Ovary (tissue), 3 donors: ENCODE data around the gene RABGAP1L.

Experiments used
- POLR2A ChIP-seq: fragments of 450-650 bp; IDR thresholded peaks from one replicate; pipeline ENCODE4 v1.6.1; 2017; ENCODE audit warnings: antibody characterized with exemption, mild to moderate bottlenecking, moderate library complexity
- TF ChIP-seq, protein P1 (sequence below), 3 donors: fragments of 450-650 bp in 2 of 3; fragments of 200-600 bp in 1 of 3; IDR thresholded peaks; one replicate each; pipeline versions ENCODE4 v1.5.1 to v1.8.0; 2016 to 2022; ENCODE audit warnings: antibody characterized with exemption in 3 of 3, mild to moderate bottlenecking in 1 of 3
- donor health status: DM: no; HTN: no; CAD: no.

DNA sequence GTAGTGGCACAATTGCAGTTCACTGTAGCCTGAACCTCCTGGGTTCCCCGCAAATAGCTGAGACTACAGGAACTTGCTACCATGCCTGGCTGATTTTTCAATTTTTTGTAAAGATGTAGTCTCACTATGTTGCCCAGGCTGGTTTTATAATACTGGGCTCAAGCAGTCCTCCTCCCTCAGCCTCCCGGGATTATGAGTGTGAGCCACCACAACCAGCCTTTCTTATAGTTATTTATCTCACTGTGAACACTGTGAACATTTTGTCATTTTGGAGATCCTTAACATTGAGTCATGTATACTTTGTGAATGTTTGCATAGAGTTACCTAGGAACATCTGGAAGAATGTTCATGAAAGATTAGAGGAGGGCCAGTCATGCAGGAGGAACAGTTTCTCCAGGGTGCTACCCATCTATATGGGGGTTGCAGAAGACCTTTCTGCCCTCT lies 713.3 kb downstream of the RABGAP1L start:
- TF ChIP-seq POLR2A, result no peak
- TF ChIP-seq, protein P1, sequence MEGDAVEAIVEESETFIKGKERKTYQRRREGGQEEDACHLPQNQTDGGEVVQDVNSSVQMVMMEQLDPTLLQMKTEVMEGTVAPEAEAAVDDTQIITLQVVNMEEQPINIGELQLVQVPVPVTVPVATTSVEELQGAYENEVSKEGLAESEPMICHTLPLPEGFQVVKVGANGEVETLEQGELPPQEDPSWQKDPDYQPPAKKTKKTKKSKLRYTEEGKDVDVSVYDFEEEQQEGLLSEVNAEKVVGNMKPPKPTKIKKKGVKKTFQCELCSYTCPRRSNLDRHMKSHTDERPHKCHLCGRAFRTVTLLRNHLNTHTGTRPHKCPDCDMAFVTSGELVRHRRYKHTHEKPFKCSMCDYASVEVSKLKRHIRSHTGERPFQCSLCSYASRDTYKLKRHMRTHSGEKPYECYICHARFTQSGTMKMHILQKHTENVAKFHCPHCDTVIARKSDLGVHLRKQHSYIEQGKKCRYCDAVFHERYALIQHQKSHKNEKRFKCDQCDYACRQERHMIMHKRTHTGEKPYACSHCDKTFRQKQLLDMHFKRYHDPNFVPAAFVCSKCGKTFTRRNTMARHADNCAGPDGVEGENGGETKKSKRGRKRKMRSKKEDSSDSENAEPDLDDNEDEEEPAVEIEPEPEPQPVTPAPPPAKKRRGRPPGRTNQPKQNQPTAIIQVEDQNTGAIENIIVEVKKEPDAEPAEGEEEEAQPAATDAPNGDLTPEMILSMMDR (IDR thresholded peaks at IDR 0.05), result no peak
